HG02943 (cell line): Measurements from ENCODE around the gene TLCD2.
"Not testable (repeated sequence)": the region's sequence is repeated elsewhere in the genome, so short reads cannot be mapped to it uniquely, and the experiment has no call there.

Experiments used
- ATAC-seq: cut with Tn5 transposase; IDR thresholded peaks from one replicate; pipeline ENCODE4 v1.9.1; 2021; ENCODE audit warnings: mild to moderate bottlenecking, low read depth, moderate library complexity; ENCODE audit not compliant: unreplicated experiment

Gene TLCD2, protein sequence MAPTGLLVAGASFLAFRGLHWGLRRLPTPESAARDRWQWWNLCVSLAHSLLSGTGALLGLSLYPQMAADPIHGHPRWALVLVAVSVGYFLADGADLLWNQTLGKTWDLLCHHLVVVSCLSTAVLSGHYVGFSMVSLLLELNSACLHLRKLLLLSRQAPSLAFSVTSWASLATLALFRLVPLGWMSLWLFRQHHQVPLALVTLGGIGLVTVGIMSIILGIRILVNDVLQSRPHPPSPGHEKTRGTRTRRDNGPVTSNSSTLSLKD

DNA sequence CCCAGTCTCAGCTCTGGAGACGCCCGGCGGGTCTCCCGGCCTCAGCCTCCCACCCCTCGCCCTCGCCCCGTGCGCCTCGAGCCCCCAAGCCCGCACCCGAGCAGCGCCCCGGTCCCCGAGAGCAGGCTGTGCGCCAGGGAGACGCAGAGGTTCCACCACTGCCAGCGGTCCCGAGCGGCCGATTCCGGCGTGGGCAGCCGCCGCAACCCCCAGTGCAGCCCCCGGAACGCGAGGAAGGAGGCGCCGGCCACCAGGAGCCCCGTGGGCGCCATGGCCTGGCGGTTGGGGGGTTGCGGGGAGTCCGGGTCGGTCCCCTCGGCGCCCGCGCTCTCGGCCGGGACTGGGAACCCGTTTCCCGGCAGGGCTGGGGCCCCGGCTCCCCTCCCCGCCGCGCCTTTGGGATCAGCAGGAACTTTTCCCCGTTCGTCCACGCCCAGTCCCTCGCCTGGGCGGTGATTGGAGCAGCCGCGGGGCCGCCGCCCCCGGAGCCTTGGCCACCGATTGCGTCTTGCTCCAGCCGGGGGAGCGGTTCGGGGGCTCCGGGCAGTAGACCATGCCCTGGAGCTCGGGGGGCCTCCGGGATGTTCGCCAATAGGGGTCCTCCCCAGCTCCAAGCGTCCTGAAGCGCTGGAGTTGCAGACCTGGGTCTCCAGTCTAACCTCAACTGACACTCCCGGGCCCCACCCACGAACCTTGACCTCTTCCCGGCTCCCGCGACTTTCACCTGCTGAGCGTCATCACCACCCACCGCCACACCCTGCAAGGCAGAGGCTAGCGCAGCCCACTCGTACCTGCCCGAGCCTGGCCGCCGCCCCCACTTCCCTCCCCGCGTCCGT lies at the start of gene TLCD2:
Gene TLCD2, minus strand, starts transcription at position 407 of the 836 bp plus-strand sequence. Its CDS starts 135 bp downstream, at position 272.
- no peak for ATAC-seq

DNA sequence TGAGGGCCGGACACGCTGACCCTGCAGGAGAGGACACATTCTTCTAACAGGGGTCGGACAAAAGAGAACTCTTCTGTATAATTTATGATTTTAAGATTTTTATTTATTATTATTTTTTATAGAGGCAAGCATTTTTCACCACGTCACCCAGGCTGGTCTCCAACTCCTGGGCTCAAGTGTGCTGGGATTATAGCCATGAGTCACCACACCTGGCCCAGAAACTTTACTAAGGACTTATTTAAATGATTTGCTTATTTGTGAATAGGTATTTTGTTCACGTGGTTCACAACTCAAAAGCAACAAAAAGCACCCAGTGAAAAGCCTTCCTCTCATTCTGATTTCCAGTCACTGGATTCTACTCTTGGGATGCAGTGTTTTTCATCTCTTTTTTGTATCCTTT lies 49.4 kb upstream of the TLCD2 start:
- ATAC-seq: no peak

DNA sequence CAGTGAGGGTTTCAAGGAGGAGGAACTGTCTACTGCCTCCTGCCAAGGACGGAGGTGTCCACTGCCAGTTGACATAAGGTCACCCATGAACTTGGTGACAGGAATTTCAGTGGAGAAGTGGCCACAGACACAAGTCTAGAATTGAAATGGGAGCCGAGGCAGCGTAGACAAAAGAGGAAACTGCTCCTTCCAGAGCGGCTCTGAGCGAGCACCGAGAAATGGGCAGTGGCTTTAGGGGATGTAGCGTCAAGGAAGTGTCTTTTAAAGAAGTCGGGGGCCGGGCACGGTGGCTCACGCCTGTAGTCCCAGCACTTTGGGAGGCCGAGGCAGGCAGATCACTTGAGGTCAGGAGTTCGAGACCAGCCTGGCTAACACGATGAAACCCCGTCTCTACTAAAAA lies 48.6 kb upstream of the TLCD2 start:
- no peak for ATAC-seq

DNA sequence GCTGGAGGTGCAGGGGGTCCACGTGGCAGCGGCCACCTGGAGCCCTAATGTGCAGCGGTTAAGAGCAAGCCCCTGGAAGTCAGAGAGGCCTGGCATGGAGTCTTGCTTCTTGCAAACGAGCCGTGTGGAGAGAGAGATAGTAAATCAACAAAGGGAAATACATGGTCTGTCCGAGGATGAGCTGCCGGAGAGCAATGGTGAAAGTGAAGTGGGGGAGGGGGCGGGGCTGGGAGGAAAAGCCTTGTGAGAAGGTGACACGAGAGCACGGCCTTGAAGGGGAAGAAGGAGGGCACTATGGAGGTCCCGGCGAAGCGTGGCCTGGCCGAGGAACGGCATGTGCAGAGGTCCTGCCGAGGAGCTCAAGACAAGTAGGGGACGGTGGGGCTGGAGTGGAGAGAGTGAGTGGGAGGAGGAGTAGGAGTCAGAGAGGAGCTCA lies 45.7 kb upstream of the TLCD2 start:
- no peak for ATAC-seq

DNA sequence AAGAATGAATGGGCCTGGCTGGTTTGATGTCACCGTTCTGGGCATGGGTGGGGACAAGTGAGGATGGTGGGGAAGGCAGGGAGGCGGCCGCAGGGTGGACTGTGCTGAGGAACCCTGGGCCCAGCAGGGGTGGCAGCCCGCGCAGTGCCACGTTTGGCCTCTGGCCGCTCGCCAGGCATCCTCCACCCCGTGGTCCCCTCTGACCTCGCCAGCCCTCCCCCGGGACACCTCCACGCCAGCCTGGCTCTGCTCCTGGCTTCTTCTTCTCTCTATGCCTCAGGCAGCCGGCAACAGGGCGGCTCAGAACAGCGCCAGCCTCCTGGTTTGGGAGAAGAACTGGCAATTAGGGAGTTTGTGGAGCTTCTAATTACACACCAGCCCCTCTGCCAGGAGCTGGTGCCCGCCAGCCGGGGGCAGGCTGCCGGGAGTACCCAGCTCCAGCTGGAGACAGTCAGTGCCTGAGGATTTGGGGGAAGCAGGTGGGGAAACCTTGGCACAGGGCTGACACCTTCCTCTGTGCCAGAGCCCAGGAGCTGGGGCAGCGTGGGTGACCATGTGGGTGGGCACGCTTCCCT lies 45.2 kb upstream of the TLCD2 start:
- no peak for ATAC-seq

DNA sequence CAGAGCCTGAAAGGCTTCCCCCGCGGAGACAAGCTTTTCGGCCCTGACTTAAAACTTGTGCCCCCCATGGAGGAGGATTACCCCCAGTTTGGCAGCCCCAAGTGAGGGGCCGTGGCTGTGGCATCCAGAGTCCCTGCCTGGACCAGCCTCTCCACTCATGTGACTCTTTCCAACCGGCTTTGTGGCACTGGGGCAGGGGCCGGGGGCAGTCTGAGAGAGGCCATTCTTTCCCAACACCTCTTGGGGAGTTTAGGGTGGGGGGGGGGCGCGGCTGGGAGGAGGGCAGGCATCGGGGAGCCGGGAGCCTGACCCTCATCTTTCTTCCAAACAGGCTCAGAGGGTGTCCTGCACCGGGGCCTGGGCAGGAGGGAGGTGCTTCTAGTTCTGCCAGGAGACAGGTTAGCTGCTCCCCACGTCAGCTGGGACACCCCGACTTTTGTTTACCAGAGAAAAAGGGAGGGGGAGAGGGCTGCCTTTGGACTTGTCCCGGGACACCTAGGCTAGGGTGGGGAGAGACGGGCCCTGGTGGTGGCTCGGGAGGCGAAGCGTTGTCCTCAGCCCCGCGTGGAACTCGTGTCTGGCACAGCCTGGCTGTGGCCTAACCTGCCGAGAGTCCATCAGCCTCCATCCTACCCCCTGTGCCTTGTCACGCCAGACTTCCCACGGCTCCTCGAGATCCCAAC lies 44.4 kb upstream of the TLCD2 start:
- no peak for ATAC-seq

DNA sequence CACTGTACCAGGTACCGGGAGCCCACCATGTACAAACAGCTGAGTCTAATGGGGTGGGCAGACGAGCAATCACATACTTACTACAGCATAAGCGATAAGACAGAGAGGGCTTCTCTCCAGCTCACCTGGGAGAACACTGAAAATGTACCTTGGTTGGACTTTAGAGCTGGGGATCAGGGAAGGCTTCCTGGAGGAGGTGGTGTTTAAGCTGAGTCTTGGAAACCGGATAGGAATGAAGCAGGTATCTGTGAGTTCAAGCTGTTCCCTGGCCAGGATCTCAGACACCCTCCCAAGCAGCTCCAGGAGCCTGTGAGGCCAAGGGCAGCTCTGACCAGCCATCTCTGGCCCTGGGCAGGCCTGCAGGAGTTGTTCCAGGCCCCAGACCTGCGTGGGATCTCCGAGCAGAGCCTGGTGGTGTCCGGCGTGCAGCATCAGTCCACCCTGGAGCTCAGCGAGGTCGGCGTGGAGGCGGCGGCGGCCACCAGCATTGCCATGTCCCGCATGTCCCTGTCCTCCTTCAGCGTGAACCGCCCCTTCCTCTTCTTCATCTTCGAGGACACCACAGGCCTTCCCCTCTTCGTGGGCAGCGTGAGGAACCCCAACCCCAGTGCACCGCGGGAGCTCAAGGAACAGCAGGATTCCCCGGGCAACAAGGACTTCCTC lies 43.7 kb upstream of the TLCD2 start:
- ATAC-seq: no peak

DNA sequence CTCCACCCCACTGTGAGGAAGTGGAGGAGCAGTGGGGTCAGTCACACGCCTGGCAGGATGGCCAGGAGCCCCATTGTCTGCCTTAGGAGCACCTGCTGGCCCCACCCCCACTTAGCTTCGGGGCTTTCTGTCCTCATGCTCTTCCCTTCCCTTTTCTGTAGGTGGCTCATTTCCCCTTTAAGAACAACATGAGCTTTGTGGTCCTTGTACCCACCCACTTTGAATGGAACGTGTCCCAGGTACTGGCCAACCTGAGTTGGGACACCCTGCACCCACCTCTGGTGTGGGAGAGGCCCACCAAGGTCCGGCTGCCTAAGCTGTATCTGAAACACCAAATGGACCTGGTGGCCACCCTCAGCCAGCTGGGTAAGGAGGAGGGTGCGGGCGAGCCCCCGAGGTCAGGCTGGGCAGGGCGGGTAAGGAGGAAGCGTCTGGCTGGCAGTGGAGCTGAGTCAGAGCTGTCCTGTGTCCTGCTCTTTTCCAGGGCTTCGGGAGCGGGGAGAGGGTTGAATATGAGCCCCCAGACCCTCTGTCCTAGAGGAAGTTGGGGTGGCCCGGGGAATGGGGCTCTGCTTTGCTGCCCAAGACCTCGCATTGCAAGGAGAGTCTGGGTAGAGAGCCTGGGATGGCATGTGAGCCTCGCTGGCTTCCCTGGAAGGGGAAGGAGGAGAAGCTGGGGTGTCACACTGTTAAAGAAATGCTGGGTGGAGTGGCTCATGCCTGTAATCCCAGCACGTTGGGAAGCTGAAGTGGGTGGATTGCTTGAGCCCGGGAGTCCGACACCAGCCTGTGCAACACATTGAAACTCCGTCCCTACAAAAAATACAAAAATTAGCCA lies 42.5 kb upstream of the TLCD2 start:
- no peak for ATAC-seq

DNA sequence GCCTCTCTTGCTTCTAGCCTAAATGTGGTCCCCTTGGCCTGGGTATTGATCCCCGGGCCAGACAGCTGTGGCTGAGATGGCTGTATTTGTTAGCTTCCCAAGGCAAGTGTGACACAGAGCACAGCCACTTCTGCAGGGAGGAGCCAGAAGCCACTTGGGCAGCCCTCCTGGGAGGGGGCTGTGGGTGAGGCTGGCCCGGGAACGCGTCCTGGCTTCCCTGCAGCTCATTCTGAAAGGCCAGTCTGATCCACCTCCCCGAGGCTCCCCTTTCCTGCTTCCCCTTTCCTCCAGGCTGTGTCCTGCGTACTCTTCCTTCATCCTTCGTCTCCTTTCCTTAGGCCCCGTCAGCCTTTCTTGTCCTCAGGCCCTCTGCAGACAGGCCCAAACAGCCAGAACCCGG lies 40.5 kb upstream of the TLCD2 start:
- no peak for ATAC-seq

DNA sequence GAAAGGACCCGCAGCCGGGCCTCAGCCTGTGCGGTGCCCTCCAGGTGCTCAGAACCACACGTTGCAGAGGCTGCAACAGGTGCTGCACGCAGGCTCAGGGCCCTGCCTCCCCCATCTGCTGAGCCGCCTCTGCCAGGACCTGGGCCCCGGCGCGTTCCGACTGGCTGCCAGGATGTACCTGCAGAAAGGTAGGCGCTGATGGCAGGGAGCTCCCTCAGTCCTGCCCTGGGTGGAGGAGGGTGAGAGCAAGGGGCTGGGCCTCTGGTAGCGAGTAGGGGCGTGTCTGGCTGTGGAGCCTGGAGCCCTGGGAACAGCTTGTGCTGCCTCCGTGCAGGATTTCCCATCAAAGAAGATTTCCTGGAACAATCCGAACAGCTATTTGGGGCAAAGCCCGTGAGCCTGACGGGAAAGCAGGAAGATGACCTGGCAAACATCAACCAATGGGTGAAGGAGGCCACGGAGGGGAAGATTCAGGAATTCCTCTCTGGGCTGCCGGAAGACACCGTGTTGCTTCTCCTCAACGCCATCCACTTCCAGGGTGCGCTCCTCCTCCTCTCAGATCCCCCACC lies 36.9 kb upstream of the TLCD2 start:
- no peak for ATAC-seq

DNA sequence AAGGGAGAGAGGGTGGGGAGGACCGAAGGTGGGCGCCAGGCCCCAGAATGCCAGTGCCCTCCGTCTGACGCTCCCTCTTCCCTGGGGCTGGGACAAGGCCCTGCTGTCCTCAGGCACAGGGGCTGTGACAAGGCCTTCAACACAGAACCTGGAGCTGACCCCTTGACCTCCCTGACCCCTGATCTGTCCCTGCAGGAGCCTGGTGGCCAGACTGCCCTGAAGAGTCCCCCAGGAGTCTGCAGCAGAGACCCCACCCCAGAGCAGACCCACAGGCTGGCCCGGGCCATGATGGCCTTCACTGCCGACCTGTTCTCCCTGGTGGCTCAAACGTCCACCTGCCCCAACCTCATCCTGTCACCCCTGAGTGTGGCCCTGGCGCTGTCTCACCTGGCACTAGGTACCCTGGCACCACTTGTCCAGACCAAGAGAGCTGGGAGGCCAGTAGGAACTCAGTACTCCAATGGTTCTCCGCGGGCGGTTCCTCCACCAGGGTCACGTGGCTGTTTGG lies 35.4 kb upstream of the TLCD2 start:
- no peak for ATAC-seq

DNA sequence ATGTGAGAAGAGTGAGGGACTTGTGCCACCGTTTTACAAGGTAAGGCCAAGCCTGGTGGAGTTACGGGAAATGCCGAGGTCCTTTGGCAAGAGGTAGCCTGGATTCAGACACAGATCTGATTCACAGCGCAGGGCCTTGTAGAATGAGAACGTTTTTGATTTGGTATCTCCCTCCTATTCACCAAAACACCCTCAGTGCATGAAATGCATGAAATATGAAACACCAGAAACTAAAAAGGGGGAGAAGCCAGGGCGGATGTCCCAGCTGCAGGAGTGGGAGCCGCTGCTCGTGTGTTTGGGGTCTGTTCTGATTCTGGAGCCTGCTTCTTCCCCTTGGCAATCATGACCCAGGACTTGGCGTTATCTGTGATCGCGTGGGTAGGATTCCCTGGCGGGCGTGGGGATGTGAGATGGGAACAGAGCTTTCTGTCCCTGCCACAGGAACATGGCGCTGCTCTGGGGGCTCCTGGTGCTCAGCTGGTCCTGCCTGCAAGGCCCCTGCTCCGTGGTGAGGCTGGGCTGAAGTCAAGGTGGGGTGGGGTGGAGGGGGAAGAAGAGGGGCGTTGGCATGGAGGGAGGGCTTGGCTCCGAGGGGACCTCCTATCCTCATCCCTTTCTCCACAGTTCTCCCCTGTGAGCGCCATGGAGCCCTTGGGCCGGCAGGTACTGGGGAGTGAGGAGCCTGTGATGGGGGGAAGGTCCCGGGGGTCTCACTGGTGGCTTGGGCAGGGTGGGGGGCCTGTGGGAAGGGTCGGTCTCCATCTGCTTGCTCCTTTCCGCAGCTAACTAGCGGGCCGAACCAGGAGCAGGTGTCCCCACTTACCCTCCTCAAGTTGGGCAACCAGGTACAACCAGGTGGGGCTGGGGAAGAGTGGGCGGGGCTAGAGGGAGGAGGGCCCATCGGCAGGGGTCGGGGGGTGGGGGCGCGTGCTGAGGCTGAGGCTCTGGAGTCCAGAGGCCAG lies 34.7 kb upstream of the TLCD2 start:
- ATAC-seq: no peak

DNA sequence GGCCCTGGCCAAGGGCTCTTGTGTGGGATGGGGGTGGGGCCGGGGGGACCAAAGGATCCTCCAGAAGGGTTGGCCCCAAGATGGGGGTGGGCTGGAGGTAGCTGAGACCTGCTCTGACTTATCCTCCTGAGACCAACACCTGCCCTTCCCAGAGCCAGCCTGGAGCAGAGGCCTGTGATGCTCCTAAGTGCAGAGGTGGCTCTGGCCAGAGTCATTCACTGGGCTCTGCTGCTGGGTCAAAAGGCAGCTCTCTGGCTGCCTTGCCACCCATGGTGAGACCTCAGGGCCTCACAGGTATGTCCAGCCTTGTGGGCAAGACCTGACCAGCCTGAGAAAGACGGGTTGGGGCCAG lies 32.9 kb upstream of the TLCD2 start:
- ATAC-seq: no peak

DNA sequence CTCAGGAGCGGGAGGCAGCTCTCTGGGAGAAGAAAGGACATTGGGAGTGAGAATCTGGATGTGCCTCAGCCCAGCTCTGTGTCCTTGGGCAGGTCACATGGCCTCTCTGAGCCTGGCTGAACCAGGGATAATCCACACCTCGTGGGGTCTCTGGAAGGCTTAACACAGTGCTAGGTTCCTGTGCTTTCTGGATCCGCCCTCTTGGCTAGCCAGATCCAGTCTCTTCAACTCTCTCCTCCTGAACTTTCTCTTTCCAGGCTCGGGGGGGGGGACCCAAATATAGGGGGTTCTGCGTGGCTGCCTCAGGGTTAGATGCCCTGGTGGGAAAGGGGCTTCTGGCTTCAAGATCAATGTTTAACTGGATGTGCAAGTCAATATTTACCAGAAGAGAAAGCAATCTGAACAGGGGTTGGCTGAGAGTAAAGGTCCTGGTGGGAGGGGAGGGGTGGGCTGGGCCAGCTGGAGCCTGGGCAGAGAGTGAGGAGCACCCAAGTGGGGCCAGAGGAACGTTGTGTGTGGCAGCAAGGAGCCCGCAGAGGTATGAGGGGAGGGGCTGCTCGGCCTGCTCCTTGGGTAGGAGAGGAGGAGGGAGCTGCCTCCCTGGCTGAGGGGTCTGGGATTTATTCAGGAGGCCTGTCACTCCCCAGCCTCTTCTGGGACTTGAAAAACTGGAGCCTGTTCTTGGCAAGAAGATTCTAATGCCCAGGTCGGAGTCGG lies 32.4 kb upstream of the TLCD2 start, which contains the start of gene SERPINF2:
Gene SERPINF2, plus strand, starts transcription at position 501 of the 717 bp plus-strand sequence. CDS start 2,125 bp downstream, outside the sequence.
- ATAC-seq: no peak

DNA sequence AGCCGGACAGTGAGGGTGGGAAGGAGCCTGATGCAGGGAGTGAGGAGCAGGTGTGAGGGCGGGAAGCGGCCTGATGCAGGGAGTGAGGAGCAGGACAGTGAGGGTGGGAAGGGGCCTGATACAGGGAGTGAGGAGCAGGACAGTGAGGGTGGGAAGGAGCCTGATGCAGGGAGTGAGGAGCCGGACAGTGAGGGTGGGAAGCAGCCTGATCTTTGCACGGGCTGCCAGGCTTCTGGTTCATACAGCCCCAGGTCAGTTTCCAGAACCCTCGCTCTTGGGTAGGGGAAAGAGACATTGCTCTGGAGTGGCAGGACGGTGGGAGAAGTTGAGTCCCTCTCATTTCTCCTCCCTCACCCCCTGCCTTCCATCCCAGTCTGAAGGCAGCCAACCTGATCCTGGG lies 31.7 kb upstream of the TLCD2 start:
- ATAC-seq: not testable (repeated sequence)

DNA sequence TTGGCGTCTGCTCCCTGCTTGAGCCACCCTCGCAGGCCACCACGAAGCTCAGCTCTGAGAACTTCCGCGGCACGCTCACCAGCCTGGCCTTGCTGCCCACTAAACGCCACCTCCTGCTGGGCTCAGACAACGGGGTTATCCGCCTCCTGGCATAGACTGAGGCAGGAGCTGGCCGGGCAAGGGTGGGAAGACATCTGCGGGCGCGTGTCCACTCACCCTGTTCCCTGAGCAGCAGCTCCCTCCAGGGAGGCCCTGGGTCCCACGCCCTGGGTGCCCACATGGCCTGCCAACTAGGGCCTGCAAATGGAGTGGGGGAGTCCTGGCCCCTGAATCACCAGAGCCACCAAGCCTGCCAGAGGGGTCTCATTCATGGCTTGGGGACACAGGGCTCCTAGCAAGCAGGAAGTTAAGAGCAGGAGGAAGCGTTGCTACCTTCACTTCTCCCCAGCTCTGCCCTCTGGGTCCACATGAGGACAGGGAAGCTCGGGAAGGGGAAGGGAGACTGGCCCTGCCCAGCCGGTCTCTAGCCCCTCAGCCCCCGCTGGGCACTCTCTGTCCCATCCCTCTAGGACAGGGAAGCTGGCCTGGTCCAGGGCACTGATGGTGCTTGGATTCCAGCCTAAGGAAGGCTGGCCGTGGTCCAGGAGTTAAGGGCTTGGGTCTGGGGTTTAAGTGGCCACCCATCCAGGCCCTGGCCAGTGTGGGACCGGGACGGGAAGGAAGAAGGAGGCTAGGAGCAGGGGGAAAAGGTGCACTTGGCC lies 27.5 kb upstream of the TLCD2 start:
- no peak for ATAC-seq
